WI38 (cell line): ENCODE data around the gene TTBK1.

ENCODE experiments used
- H3K4me3 ChIP-seq: 2 replicates; pipeline ENCODE4 v1.5.1; 2011; ENCODE audit warnings: low read depth, mild to moderate bottlenecking, control low read depth, low read length
- TF ChIP-seq, protein P1 (sequence below): IDR thresholded peaks from 2 replicates; pipeline ENCODE4 v1.5.1; 2012; ENCODE audit warnings: low read depth, mild to moderate bottlenecking, control low read depth, low read length

Gene TTBK1

GRCh38 chr6:43242908-43243663, at the start of gene TTBK1:
Gene TTBK1 (plus strand): TSS chr6:43243481. CDS start chr6:43246661, 3,180 bp downstream.
- H3K4me3 ChIP-seq = no peak within 1 kb of the TSS
- TF ChIP-seq, protein P1, sequence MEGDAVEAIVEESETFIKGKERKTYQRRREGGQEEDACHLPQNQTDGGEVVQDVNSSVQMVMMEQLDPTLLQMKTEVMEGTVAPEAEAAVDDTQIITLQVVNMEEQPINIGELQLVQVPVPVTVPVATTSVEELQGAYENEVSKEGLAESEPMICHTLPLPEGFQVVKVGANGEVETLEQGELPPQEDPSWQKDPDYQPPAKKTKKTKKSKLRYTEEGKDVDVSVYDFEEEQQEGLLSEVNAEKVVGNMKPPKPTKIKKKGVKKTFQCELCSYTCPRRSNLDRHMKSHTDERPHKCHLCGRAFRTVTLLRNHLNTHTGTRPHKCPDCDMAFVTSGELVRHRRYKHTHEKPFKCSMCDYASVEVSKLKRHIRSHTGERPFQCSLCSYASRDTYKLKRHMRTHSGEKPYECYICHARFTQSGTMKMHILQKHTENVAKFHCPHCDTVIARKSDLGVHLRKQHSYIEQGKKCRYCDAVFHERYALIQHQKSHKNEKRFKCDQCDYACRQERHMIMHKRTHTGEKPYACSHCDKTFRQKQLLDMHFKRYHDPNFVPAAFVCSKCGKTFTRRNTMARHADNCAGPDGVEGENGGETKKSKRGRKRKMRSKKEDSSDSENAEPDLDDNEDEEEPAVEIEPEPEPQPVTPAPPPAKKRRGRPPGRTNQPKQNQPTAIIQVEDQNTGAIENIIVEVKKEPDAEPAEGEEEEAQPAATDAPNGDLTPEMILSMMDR = no peak

DNA sequence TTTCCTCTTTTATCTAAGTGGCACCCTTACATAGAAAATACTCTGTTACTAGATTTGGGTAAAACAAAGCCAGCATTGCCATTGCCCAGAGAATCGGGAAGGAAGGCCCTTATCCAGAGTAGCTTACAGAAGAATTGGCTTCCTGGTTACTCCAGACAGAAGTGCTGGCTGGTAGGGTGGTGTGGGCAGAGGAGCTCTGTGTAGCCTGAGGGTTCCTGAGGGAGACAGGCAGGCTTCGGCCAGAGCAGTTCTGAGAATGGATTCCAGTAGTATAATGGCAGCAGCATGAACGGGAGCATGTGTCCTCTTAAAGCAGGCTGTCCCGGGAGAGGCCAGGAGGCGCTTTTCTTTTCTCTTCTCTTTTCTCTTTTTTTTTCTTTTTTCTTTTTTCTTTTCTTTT, 49.4 kb upstream of the TTBK1 start:
- TF ChIP-seq, protein P1 = no peak

GRCh38 chr6:43196337-43196736, 46.9 kb upstream of the TTBK1 start:
- no peak overlapping the region for H3K4me3 ChIP-seq
- TF ChIP-seq, protein P1 = no peak

More for the DNA sequence above, 49.4 kb upstream of the TTBK1 start:
- H3K4me3 ChIP-seq = no peak overlapping the region

- TF ChIP-seq, protein P1 = no peak
- H3K4me3 ChIP-seq = no peak overlapping the region
These were observed 43.4 kb upstream of the TTBK1 start for GRCh38 chr6:43199912-43200311.

DNA sequence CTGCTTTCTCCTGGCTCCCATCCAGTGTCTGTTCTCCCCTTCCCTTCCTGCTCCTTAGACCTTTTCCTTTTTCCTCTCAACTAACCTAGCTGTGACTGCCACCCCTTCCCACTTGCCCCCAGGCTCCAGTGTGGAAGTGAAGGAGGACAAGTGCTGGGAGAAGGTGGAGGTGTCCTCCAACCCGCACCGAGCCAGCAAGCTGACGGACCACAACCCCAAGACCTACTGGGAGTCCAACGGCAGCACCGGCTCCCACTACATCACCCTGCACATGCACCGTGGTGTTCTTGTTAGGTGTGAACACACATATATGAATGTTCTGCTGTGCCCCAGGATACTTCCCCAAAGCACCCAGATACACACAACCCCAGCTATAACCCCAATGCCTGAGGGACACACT, 42.7 kb upstream of the TTBK1 start:
- no peak overlapping the region for H3K4me3 ChIP-seq
- TF ChIP-seq, protein P1 = no peak

- H3K4me3 ChIP-seq = no peak overlapping the region
- TF ChIP-seq, protein P1 = no peak
These were observed 40.8 kb upstream of the TTBK1 start for GRCh38 chr6:43202451-43202850.

DNA sequence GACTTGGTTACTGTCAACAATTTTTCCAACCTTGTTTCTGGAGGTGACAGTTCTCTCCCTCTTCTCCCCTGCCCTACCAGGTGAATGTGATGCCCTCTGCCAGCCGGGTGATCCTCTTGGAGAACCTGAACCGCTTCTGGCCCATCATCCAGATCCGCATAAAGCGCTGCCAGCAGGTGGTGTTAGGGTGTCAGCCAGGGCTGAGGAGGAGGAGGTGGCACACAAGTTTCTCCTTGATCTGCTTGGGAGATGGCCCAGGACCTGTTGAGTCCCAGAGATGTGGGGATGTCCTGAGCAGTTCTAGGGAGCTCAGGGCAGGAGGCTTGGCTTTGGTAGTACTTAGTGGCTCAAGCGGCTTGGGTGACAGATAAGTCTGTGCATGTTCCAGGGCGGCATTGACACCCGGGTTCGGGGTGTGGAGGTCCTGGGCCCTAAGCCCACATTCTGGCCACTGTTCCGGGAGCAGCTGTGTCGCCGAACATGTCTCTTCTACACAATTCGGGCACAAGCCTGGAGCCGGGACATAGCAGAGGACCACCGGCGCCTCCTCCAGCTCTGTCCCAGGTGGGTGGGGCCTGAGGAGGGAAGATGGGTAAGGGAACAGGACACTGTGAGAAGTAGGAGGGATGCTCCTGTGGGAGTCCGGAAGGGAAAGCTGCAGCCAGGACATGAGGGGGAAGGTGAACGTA, 40.1 kb upstream of the TTBK1 start:
- TF ChIP-seq, protein P1 = no peak
- H3K4me3 ChIP-seq = no peak overlapping the region
